OCI-LY1 (cell line): ENCODE data around the gene ARRDC2.
"Not testable (repeated sequence)": the region's sequence is repeated elsewhere in the genome, so short reads cannot be mapped to it uniquely, and the experiment has no call there.

ENCODE experiments used
- CTCF ChIP-seq: fragments of 200-600 bp; sonication (generic), shearing (Covaris generic); IDR thresholded peaks from 2 replicates; pipeline ENCODE4 v1.5.1; 2017; ENCODE audit warnings: mild to moderate bottlenecking, antibody characterized with exemption, low read length, moderate library complexity, mixed read lengths
- EZH2 ChIP-seq: fragments of 200-600 bp; sonication (generic), shearing (Covaris generic); IDR thresholded peaks from 2 replicates; pipeline ENCODE4 v1.8.0; 2017; ENCODE audit warnings: borderline replicate concordance, mixed run types, mild to moderate bottlenecking, antibody characterized with exemption, low read length, moderate library complexity, mixed read lengths

- TF ChIP-seq CTCF, EZH2: not testable (repeated sequence)
These were observed 23.4 kb downstream of the ARRDC2 start for GRCh38 chr19:18031401-18031800.
